Suprapubic skin (tissue), 4 donors: ENCODE results near the gene CNTROB.

Experiments
- EP300 ChIP-seq: sonication (generic); formaldehyde crosslinking; IDR thresholded peaks from one replicate; pipeline ENCODE4 v1.6.1; 2017; ENCODE audit warnings: antibody characterized with exemption
- POLR2A ChIP-seq, 2 donors: fragments of 450-650 bp; IDR thresholded peaks; one replicate each; pipeline ENCODE4 v1.6.1; 2017; ENCODE audit warnings: antibody characterized with exemption in 2 of 2, mild to moderate bottlenecking in 2 of 2, moderate library complexity in 2 of 2
- POLR2AphosphoS5 ChIP-seq, 3 donors: sonication (generic); formaldehyde crosslinking; IDR thresholded peaks; one replicate each; pipeline ENCODE4 v1.6.1; 2017; ENCODE audit warnings: antibody characterized with exemption in 3 of 3
- TF ChIP-seq, protein P1 (sequence below), 2 donors: fragments of 200-600 bp in 1 of 2; fragments of 450-650 bp in 1 of 2; sonication (generic) in 1 of 2; IDR thresholded peaks; one replicate each; pipeline ENCODE4 v1.5.1; 2016 to 2019; ENCODE audit warnings: antibody characterized with exemption in 2 of 2, mild to moderate bottlenecking in 1 of 2, moderate library complexity in 1 of 2

DNA sequence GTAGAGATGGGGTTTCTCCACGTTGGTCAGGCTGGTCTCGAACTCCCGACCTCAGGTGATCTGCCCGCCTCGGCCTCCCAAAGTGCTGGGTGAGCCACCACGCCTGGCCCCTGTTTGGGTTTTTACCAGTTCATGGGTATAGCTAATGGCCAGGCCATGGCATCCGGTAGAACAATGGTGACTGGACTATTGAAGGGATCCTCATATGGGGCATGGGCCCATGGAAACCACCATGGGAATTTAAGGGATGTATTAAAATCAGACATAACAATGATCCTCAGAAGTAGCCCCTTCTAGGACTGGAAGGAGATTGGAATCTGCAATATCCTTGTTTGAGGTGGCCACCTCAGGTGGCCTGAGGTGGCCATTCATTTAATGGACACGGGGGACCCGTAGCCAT, 52.9 kb downstream of the CNTROB start:
- TF ChIP-seq, protein P1, sequence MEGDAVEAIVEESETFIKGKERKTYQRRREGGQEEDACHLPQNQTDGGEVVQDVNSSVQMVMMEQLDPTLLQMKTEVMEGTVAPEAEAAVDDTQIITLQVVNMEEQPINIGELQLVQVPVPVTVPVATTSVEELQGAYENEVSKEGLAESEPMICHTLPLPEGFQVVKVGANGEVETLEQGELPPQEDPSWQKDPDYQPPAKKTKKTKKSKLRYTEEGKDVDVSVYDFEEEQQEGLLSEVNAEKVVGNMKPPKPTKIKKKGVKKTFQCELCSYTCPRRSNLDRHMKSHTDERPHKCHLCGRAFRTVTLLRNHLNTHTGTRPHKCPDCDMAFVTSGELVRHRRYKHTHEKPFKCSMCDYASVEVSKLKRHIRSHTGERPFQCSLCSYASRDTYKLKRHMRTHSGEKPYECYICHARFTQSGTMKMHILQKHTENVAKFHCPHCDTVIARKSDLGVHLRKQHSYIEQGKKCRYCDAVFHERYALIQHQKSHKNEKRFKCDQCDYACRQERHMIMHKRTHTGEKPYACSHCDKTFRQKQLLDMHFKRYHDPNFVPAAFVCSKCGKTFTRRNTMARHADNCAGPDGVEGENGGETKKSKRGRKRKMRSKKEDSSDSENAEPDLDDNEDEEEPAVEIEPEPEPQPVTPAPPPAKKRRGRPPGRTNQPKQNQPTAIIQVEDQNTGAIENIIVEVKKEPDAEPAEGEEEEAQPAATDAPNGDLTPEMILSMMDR (IDR thresholded peaks at IDR 0.05) = no peak
- TF ChIP-seq POLR2A (IDR thresholded peaks at IDR 0.05) (no peak), POLR2AphosphoS5 (IDR thresholded peaks at IDR 0.05) (no peak), EP300 (no peak)
